Peyer's patch (tissue), 4 donors: ENCODE measurements around the gene PTGR1. TPM values are rescaled to one million over a fixed set of nuclear protein-coding genes. Genes with fewer than 3 reads are reported as not detected.

Experiments
- DNase-seq, 3 donors: peaks; one replicate each; pipeline ENCODE4 v3.0.0-alpha.2; 2017 to 2019
- H3K27ac ChIP-seq, 4 donors: fragments of 200-600 bp; sonication (generic); one replicate each; pipeline ENCODE4 v1.5.1; 2016 to 2019
- H3K27me3 ChIP-seq, 2 donors: fragments of 200-600 bp; sonication (generic); one replicate each; pipeline ENCODE4 v1.5.1; 2019
- H3K36me3 ChIP-seq, 3 donors: fragments of 200-600 bp; sonication (generic); one replicate each; pipeline ENCODE4 v1.5.1; 2016 to 2019
- H3K4me1 ChIP-seq, 4 donors: fragments of 200-600 bp; sonication (generic); one replicate each; pipeline ENCODE4 v1.5.1; 2016 to 2019
- H3K4me3 ChIP-seq, 4 donors: fragments of 200-600 bp; sonication (generic); 1 replicate in 3 of 4; 2 replicates in 1 of 4; pipeline ENCODE4 v1.5.1; 2016 to 2019; ENCODE audit warnings: mild to moderate bottlenecking in 1 of 4
- H3K9me3 ChIP-seq, 4 donors: fragments of 200-600 bp; sonication (generic); one replicate each; pipeline ENCODE4 v1.5.1; 2016 to 2019; ENCODE audit warnings: mild to moderate bottlenecking in 1 of 4
- CTCF ChIP-seq, 6 experiments: fragments of 450-650 bp in 4 of 6; fragments of 200-600 bp in 2 of 6; sonication (generic) in 1 of 6; IDR thresholded peaks; one replicate each; pipeline ENCODE4 v1.5.1; 2017 to 2019; ENCODE audit warnings: antibody characterized with exemption in 6 of 6, mild to moderate bottlenecking in 3 of 6, moderate library complexity in 1 of 6
- POLR2A ChIP-seq, 2 donors: fragments of 450-650 bp; IDR thresholded peaks; one replicate each; pipeline ENCODE4 v1.5.1; 2017; ENCODE audit warnings: antibody characterized with exemption in 2 of 2, mild to moderate bottlenecking in 2 of 2, moderate library complexity in 2 of 2
- total RNA-seq, 4 donors: library from RNA; depleted of rRNA; stranded (reverse); fragments of >200 nt; gene quantifications; one replicate each; pipeline ENCODE4 v1.1.0, GENCODE V29; 2016

Gene PTGR1
- total RNA-seq, 4 donors from 2014 or later = 142 to 948 (median 674) TPM

DNA sequence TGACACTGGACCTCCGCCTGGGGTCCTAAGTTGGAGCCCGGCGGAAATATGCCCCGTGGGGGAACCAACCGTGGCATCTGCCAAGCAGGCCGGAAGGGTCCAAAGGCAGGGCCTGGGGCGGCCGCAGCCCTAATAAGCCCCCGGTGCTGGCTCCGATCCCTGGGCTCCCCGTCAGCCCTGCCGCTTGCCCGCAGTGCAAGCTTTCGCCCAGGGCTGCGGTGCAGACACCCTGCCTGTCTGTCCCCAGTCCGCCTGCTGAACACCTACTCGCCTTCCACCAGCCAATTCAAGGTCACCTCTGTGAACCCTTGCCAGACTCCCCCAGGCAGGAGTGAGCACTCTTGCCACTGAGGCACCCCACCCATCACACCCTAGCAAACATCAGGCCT is 502 bp upstream of the PTGR1 start:
- Histone ChIP-seq H3K27ac (peak overlapping the region; percentile 66 to 87 (median 81)), H3K9me3 (no peaks in the 10 kb centered on the region), H3K27me3 (no peaks in the 10 kb centered on the region), H3K4me1 (peaks cover 0 to 10% (median 7%) of the 10 kb centered on the region in 4 donors), H3K36me3 (peaks cover 0 to 22% (median 0%) of the 10 kb centered on the region in 3 donors), H3K4me3 (peak overlapping the region in 3 of 4 donors; percentile 62 to 74 (median 66))
- DNase-seq = no peak
- no peak for TF ChIP-seq CTCF (IDR thresholded peaks at IDR 0.05)
- no peak for TF ChIP-seq POLR2A (IDR thresholded peaks at IDR 0.05)

GRCh38 chr9:111598733-111599091 is 735 bp downstream of the PTGR1 start:
- Histone ChIP-seq H3K36me3 (peaks cover 0 to 32% (median 0%) of the 10 kb centered on the region in 3 donors), H3K4me3 (peak overlapping the region; percentile 41 to 74 (median 64))
- peak in 1 of 3 donors; percentile 54 for DNase-seq

GRCh38 chr9:111597852-111598732 is 1.4 kb downstream of the PTGR1 start:
- TF ChIP-seq POLR2A (IDR thresholded peaks at IDR 0.05) (no peak), CTCF (IDR thresholded peaks at IDR 0.05) (peak in 5 of 6 experiments; percentile 9 to 61 (median 51))
- peak; percentile 21 to 77 (median 73) for DNase-seq

More at GRCh38 chr9:111598733-111599091, 735 bp downstream of the PTGR1 start:
- H3K4me1 ChIP-seq = peaks cover 0 to 9% (median 4%) of the 10 kb centered on the region in 4 donors
- peak in 1 of 2 donors; percentile 19 for TF ChIP-seq POLR2A (IDR thresholded peaks at IDR 0.05)
- TF ChIP-seq CTCF (IDR thresholded peaks at IDR 0.05) = no peak
- H3K27ac ChIP-seq = peak overlapping the region; percentile 66 to 87 (median 81)
- no peaks in the 10 kb centered on the region for H3K9me3 ChIP-seq
- no peaks in the 10 kb centered on the region for H3K27me3 ChIP-seq

GRCh38 chr9:111588846-111589245 is 10.6 kb downstream of the PTGR1 start:
- Histone ChIP-seq H3K9me3 (no peaks in the 10 kb centered on the region), H3K27ac (no peak overlapping the region), H3K27me3 (no peaks in the 10 kb centered on the region), H3K4me3 (no peak overlapping the region), H3K36me3 (peaks cover 0 to 88% (median 0%) of the 10 kb centered on the region in 3 donors), H3K4me1 (no peaks in the 10 kb centered on the region)
- no peak for TF ChIP-seq CTCF (IDR thresholded peaks at IDR 0.05)
- no peak for TF ChIP-seq POLR2A (IDR thresholded peaks at IDR 0.05)
- DNase-seq = no peak

More at GRCh38 chr9:111597852-111598732, 1.4 kb downstream of the PTGR1 start:
- peak overlapping the region; percentile 66 to 87 (median 81) for H3K27ac ChIP-seq
- peaks cover 0 to 9% (median 3%) of the 10 kb centered on the region in 4 donors for H3K4me1 ChIP-seq
- H3K9me3 ChIP-seq = no peaks in the 10 kb centered on the region
- H3K27me3 ChIP-seq = no peaks in the 10 kb centered on the region
- H3K36me3 ChIP-seq = peaks cover 0 to 38% (median 0%) of the 10 kb centered on the region in 3 donors
- peak overlapping the region; percentile 41 to 74 (median 64) for H3K4me3 ChIP-seq

DNA sequence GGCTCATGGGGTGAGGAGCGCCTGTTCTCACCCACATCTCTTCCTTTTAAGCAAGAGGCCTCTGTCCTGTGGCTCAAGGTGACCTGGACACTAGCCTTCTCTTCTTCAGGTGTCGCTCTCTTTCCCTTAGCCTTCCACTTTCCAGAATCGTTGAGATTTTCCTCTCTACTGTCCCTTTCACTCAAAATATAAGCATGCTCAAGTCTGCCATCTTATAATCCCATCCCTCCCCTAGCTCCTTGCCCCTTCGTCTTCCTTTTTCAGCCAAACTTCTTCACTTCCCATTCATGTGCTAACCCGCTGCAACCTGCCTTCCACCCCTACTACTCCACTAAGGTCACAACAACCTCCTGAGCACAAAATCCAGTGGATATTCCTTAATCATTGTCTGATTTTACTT is 13.1 kb downstream of the PTGR1 start:
- Histone ChIP-seq H3K9me3 (no peaks in the 10 kb centered on the region), H3K36me3 (peaks cover 0 to 91% (median 0%) of the 10 kb centered on the region in 3 donors), H3K27ac (no peak overlapping the region), H3K4me3 (no peak overlapping the region), H3K27me3 (no peaks in the 10 kb centered on the region), H3K4me1 (no peaks in the 10 kb centered on the region)
- TF ChIP-seq POLR2A (IDR thresholded peaks at IDR 0.05) (no peak), CTCF (IDR thresholded peaks at IDR 0.05) (no peak)
- no peak for DNase-seq
